ENCODE results near the gene CXCR3.

GRCh38 chrX:71665747-71666146, 47.4 kb upstream of the CXCR3 start:
- TF ChIP-seq EP300 (IDR thresholded peaks at IDR 0.05), result no peak
- TF ChIP-seq CTCF (IDR thresholded peaks at IDR 0.05), result no peak
- no peak for TF ChIP-seq POLR2A (IDR thresholded peaks at IDR 0.05)
